ENCODE data around the gene PSME2.

Gene PSME2

DNA sequence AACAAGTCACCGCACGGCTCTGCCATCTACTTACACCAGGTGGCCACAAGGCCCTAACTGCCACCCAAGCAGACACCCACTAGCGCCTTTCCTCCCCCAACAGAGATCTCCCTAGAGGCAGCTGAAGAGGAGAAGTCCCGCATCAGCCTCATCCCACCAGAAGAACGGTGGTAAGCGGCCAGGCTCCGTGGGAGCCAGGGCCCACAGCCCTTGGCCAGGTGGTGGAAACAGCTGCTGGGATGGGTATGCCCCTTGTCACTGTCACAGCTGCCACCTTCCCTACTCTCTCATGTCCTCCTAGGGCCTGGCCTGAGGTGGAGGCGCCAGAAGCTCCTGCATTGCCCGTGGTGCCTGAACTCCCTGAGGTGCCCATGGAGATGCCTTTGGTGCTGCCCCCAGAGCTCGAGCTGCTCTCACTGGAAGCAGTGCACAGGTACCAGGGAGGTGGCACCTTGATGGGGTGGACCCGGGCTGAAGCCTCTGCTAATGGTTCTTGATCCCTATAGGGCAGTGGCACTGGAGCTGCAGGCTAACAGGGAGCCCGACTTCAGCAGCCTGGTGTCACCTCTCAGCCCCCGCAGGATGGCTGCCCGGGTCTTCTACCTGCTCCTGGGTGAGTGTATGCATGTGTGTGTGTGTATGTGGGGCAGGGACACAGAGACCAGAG is 33.0 kb upstream of the PSME2 start:
- DNase-seq (ENCODE audit: low read depth, low spot score) = no peak

DNA sequence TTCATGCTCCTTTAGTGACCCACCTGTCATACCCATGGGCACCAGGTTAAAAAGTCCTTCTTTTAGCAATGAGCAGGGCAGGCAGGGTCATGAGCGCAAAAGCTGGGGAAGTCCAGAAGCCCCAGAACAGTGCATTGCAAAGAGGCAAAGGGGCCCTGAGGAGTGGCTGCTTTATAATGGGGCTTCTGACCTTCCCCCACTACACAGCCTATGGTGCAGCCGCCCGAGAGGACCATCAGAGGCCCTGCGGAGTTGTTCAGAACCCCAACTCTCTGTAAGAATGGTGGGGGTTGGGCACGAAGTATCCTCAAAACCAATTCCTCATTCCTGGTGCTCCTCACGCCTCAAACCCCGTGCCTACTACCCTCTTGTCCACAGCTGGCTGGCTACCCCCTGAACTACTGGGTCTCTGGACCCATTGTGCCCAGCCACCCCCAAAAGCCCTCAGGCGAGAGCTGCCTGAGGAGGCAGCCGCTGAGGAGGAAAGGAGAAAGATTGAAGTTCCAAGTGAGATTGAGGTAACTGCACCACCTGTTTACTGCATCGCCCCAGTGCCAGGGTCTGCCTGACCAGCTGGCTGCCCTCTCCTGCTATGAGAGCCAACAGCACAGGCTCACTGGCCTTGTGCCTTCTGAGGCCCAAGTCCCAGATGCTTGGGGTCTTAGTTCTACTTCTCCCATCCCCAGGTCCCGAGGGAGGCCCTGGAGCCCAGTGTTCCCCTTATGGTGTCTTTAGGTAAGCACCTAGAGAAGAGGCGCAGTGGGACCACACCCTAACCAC is 32.2 kb upstream of the PSME2 start:
- DNase-seq (ENCODE audit: low read depth, low spot score) = no peak

DNA sequence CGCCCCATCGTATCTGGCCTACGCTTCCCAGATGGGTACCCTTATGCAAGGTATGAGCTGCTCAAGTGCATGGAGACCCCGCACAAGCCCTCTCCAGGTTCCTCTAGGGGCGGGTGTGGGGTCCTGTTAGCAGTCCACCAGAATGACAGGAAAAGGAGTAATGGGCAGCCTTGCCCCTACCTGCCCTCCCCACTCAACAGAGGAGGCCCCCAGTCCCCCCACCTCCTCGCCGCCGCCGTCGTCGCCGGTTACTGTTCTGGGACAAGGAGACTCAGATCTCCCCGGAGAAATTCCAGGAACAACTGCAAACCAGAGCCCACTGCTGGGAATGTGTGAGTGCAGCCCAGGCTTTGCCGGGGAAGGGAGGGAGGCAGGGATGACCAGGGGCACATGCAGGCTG is 31.5 kb upstream of the PSME2 start:
- no peak for DNase-seq (ENCODE audit: low read depth, low spot score)

DNA sequence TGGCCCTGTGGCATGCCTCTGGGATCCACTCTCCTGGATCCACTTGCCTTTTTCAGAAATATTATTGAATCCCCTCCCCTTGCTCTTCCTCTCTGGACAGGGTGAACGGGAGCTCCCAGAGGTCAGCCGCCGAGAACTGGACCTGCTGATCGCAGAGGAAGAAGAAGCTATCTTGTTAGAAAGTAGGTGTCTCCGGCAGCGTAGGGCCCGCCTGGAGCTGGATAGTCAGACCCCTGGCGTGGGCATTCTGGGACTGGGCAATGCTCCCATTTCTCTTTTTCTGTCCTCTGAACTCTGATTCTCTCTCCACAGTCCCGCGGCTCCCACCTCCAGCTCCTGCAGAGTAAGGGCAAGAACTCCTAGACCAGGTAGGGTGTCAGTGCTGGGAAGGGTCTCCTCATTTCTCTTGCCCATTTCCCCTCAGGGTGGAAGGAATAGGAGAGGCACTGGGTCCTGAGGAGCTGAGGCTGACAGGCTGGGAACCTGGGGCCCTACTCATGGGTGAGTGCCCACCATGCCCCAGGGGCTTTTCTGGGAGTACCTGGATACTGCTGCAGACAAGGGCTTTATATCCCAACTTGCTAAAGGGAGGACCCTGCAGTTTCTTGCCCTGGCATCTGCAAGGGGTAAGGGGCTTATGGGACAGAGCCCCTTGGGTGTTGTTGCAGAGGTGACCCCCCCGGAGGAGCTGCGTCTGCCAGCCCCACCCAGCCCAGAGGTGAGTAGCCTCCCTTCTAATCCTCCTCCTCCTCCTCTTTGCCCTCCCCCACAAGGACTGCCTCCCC is 30.8 kb upstream of the PSME2 start:
- DNase-seq (ENCODE audit: low read depth, low spot score) = no peak

DNA sequence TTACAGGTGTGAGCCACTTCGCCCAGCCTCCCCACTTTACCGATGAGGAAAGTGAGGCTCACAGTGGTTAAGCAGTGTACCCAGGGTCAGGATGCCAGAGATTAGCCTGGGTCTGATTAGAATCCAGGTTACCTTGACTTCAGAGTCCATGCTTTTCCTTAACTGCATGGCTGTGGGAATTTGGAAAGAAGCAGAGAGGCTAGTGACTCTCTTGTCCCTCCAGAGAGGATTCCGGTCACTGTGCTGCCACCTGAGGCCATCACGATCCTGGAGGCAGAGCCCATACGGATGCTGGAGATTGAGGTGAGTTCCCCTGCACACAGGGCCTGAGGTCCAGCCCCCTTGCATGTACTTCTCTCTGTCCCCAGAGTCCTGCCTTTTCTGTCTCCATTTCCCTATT is 30.2 kb upstream of the PSME2 start:
- no peak for DNase-seq (ENCODE audit: low read depth, low spot score)

DNA sequence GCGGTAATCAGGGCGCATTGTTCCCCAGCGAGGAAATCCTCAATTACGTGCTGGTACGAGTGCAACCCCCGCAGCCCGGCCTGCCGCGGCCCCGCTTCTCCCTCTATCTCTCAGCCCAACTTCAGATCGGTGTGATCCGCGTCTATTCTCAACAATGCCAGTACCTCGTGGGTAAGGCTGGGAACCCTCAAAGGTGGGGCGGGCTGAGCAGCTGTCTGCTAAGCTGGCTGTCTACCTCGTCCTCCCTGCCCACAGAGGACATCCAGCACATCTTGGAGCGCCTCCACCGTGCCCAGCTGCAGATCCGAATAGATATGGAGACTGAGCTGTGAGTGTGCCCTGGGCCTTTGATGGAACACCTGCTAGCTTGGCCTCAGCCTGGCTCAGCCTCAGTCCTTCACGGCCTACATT is 26.5 kb upstream of the PSME2 start:
- no peak for DNase-seq (ENCODE audit: low read depth, low spot score)

DNA sequence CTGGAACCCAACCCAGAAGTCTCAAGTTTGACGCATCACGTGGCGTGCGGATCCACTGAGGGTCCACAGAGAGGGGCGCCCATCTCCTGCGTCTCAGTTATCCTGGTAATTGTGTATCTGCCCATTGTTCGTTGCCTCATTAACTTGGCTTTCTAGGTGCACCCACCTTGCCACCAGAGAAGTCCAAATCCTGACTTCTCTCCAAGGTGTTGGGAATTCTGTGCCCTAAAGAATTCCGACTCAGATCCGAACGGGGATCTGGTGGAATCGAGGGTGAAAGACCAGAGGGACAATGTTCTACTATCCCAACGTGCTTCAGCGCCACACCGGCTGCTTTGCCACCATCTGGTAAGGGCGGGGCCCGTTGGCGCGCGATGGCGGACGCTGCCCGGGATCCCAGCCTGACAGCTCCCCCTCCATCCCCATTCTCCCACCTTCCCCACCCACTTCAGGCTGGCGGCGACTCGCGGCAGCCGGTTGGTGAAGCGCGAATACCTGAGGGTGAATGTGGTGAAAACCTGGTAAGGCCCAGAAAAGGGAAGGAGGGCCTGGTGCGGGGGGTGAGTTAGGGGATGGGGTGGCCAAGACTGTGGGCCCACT is 26.0 kb upstream of the PSME2 start:
- DNase-seq (ENCODE audit: low read depth, low spot score) = peak; percentile 27

DNA sequence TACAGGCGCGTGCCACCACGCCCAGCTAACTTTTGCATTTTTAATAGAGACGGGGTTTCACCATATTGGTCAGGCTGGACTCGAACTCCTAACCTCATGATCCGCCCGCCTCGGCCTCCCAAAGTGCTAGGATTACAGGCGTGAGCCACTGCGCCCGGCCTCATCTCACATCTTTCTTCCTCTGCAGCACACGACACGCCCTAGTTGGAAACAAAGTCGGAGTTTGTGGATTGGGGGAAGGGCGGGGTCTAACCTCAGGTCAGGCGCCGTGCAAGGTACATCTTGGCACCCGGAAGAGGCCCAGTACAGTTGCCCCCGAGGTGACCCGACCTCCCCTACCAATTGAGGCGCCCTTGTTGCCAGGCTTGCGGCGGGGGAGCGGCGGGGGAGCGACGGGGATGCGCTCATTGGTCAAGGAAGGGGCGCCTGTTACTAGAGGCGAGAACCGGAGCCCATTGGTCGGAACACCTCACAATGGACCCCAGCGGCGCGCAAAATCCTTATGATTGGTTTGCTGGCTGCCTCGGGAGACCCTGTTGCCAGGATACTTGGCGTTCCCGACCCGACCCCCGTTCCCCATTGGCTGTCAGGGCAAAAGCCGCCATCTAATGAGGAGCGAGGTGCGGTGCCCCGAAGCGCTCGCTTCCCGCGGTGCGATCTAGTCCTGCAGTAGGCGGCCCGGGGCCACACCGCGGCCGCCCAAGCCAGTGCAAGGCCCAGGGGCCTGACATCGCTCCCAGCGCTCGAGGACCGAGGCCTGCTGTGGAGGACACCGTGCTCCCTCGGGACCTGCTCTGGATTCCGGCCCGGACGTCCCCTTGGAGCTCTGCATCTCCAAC is 25.2 kb upstream of the PSME2 start, which contains the start of gene REC8:
Gene REC8 (plus strand): TSS at position 659 of the 839 bp plus-strand sequence. CDS start 473 bp downstream, outside the sequence.
- DNase-seq (ENCODE audit: low read depth, low spot score) = peak; percentile 99

DNA sequence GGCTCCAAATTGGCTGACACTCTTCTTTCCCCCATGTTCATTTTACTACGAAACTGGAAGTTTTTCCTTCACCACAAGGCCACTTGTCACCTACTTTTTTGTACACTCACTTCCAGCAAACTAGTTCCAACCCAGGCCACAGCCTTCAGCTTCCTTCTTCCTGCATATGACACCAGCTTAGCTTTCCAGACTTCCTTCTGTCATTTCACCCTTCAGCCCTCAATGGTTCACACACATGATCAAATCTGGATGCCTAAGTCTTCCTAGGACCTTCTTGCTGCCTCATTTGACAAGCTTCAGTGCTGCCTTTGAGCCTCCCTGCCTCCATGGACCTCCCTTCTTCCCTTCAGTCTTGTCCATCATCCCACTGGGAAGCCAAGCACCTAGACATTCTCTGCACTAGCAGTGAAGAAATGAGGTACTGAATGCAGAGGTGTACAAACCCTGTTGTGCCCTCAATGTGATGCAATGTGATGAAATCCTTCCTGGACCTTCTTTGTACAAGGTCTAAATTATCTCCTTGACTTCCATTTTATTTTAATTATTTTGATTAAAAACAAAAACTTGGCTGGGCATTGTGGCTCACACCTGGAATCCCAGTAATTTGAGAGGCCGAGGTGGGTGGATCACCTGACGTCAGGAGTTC is 21.2 kb upstream of the PSME2 start:
- DNase-seq (ENCODE audit: low read depth, low spot score) = no peak

DNA sequence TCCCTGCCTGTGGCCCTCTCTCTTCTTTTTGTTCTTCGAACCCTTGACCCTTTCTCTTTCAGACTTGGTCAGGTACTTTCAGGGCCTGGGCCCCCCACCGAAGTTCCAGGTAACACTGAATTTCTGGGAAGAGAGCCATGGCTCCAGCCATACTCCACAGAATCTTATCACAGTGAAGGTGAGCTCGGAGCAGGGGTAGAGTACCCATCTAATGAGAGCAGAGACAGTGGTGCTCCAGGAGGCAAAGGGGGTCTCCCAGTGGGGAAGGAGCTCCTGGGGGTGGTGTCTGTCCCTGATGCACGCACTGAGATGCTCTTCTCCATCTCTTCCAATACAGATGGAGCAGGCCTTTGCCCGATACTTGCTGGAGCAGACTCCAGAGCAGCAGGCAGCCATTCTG is 19.4 kb upstream of the PSME2 start:
- DNase-seq (ENCODE audit: low read depth, low spot score) = no peak

DNA sequence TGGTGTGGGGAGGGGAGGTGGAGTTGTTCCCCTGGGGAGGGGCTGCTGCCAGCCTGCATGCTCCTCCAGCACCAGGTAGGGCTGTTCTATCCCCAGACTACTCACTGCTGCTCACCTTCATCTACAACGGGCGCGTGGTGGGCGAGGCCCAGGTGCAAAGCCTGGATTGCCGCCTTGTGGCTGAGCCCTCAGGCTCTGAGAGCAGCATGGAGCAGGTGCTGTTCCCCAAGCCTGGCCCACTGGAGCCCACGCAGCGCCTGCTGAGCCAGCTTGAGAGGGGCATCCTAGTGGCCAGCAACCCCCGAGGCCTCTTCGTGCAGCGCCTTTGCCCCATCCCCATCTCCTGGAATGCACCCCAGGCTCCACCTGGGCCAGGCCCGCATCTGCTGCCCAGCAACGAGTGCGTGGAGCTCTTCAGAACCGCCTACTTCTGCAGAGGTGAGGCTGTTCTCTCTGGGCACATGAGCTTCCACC is 18.1 kb upstream of the PSME2 start:
- no peak for DNase-seq (ENCODE audit: low read depth, low spot score)

DNA sequence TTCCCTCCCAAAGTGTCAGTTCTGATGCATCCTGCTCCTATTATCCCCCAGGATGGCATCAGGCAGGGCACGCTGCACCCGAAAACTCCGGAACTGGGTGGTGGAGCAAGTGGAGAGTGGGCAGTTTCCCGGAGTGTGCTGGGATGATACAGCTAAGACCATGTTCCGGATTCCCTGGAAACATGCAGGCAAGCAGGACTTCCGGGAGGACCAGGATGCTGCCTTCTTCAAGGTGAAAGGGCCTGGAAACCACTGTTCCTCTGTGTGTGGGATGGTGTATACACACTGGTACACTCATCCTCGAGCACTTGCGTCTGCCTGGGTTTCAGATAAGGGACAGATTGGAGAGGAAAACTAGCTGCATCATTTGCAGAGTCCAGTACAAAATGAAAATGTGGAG is 15.7 kb upstream of the PSME2 start:
- no peak for DNase-seq (ENCODE audit: low read depth, low spot score)

DNA sequence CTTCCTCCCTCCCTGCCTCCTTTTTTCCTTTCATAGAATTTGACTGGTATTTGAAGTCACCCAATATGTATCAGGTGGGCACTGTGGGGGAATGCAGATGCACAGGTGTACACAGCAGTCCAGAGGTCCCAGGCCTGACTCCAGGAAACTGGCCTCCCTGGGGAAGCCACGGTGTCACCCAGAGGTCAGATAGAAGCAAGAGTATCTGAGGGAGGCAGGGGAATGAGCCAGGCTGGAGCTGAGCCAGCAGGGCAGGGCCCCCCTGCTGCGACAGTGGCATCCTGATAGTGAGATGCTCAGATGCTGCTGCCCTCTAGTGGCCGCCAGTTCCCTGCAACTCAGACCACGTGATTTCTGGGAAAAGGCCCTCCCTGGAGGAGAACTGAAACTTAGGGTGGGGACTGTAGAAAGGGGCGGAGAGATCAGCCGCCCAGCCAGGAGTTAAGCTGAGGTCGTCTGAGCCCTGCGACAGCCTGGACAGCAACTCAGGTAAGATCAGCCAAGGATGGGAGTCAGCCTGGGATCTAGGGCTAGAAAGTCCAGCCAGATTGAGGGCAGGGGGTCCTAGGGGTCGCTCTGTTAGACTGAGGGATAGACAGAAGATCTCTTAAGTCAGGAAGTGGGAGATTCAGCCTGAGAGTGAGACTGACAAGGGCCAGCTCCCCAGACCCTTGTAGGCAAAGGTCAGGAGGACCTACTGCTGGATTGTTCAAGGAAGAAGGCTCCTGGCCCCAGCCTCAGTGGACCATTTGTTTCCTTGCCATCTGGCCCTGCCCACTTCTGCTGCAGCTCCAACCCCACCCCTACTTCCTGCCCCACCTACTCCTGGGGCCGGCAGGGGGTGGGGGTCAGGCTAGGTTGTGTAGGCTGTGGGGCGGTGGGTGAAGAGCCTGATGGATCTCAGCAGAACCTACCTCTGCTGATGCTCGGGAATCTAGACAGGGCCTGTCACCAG is 14.7 kb upstream of the PSME2 start, which contains the start of gene IRF9:
Gene IRF9 (plus strand): TSS at position 416 of the 955 bp plus-strand sequence. CDS start 880 bp downstream, outside the sequence.
- peak; percentile 99 for DNase-seq (ENCODE audit: low read depth, low spot score)

DNA sequence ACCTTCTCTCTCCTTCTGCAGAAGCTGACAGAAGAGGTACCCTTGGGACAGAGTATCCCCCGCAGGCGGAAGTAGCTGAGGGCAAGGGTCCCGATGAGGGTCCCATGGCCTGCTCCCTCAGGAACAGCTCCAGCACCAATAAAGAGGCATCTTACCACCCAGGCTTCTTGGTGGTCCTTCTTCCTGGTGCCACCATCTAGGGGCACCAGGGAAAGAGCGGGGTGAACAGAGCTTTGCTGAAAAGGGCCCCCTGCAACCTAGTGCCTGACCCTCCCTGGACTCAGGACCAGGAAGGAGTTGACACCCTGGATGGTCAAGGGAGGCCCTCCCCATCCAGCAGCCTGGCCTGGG is 14.1 kb upstream of the PSME2 start:
- no peak for DNase-seq (ENCODE audit: low read depth, low spot score)

DNA sequence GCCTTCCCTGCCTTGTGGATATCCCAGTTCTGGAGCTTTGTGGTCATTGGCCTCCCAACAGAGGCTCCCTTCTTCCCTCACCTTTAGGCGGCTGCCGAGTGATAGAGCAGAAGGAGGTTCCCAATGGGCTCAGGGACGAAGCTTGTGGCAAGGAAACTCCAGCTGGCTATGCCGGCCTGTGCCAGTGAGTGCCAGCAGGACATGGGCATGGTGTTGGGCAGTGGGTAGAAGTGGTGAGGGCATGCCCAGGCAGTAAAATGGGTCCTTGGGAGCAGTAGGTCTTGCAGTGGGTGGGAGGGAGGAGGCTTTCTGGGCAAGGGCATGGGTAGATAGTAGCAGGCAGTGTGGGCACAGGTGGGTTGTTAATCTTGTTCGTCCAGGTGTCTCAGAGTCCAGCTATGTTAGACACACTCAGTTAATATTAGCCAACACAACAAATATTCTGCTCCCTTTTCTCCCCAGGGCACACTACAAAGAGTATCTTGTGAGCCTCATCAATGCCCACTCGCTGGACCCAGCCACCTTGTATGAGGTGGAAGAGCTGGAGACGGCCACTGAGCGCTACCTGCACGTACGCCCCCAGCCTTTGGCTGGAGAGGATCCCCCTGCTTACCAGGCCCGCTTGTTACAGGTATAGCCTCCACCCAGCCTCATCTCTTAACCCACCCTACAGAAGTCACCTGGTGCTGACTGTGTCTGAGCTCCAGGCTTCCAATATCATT is 13.5 kb upstream of the PSME2 start:
- no peak for DNase-seq (ENCODE audit: low read depth, low spot score)

DNA sequence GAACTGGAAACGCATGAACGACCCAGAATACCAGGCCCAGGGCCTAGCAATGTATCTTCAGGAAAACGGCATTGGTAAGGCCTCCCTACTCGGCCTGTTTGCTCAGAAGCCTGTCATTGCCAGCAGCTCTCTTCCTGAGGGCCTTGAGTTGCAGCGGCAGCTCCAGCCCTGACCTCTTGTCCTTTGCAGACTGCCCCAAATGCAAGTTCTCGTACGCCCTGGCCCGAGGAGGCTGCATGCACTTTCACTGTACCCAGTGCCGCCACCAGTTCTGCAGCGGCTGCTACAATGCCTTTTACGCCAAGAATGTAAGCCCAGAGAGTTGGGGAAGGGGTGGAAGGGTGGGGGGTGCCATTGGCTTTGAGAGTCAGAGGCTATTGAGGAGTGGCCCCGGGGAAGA is 10.9 kb upstream of the PSME2 start:
- no peak for DNase-seq (ENCODE audit: low read depth, low spot score)

DNA sequence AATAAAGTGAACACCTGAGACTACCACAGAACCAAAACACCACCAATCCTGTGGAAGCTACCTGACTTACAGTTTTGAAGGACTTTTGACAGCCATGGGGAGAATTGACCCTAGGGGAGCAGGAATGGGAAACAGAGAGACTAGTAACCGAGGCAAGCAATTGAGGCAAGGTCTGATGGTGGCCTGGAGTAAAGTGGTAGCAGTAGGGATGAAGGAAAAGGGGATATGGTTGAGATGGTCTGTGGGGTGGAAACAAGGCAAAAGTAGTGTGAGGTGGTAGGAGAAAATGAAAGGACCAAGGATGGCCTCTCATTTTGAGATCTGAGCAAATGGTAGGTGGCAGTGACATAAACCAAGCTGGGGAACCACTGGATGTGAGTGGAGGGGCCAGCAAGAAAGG is 10.4 kb upstream of the PSME2 start:
- DNase-seq (ENCODE audit: low read depth, low spot score) = no peak

DNA sequence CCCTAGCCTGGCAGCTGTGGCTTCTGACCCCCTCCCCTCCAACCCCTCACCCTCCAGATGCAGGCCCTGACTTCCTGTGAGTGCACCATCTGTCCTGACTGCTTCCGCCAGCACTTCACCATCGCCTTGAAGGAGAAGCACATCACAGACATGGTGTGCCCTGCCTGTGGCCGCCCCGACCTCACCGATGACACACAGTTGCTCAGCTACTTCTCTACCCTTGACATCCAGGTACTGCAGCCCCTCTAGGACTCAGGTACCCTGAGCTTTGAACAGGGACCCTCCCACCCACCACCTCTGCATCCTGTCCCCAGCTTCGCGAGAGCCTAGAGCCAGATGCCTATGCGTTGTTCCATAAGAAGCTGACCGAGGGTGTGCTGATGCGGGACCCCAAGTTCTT is 8.7 kb upstream of the PSME2 start:
- DNase-seq (ENCODE audit: low read depth, low spot score) = no peak
